NCI-H1436 treated with DMSO at 0.1 percent for 48 hours (cell line): Measurements from ENCODE around the gene ATP5PD.
A peak's percentile ranks its signal among the peaks of the same experiment; 100 is the strongest.
"Not testable (repeated sequence)": the region's sequence is repeated elsewhere in the genome, so short reads cannot be mapped to it uniquely, and the experiment has no call there.

Experiments used
- DNase-seq: peaks from one replicate; lab custom pipeline; 2025; lab: John Stamatoyannopoulos, UW

The ATP5PD gene

GRCh38 chr17:75051941-75052340 is 5.2 kb upstream of the ATP5PD start:
- no peak for DNase-seq

GRCh38 chr17:75049706-75050105 is 2.9 kb upstream of the ATP5PD start:
- no peak for DNase-seq

GRCh38 chr17:75049057-75049456 is 2.3 kb upstream of the ATP5PD start:
- DNase-seq = no peak

- no peak for DNase-seq
Measured at GRCh38 chr17:75048249-75048878, 1.6 kb upstream of the ATP5PD start.

- no peak for DNase-seq
Measured at GRCh38 chr17:75047398-75048098, 779 bp upstream of the ATP5PD start.

GRCh38 chr17:75045946-75046406 is 793 bp downstream of the ATP5PD start:
- not testable (repeated sequence) for DNase-seq

- DNase-seq = no peak
Measured at GRCh38 chr17:75044716-75045115, 2.1 kb downstream of the ATP5PD start.

GRCh38 chr17:75043789-75044188 is 3.0 kb downstream of the ATP5PD start:
- not testable (repeated sequence) for DNase-seq

GRCh38 chr17:75041656-75042280 is 5.0 kb downstream of the ATP5PD start:
- DNase-seq = no peak

- DNase-seq = no peak
Measured at GRCh38 chr17:75039238-75039637, 7.5 kb downstream of the ATP5PD start.

GRCh38 chr17:75036643-75037268 is 10.0 kb downstream of the ATP5PD start:
- peak; percentile 90 for DNase-seq

- DNase-seq = peak; percentile 77
Measured at GRCh38 chr17:75034236-75034908, 12.4 kb downstream of the ATP5PD start.

- DNase-seq = peak; percentile 87
Measured at GRCh38 chr17:75033346-75034235, 13.2 kb downstream of the ATP5PD start.

- DNase-seq = no peak
Measured at GRCh38 chr17:75032720-75033280, 14.0 kb downstream of the ATP5PD start.

- peak; percentile 42 for DNase-seq
Measured at GRCh38 chr17:75031972-75032719, 14.6 kb downstream of the ATP5PD start.

GRCh38 chr17:75030161-75030560 is 16.6 kb downstream of the ATP5PD start:
- no peak for DNase-seq

GRCh38 chr17:75026650-75027049 is 20.1 kb downstream of the ATP5PD start:
- not testable (repeated sequence) for DNase-seq

- DNase-seq = not testable (repeated sequence)
Measured at GRCh38 chr17:75025398-75025734, 21.4 kb downstream of the ATP5PD start.

- DNase-seq = no peak
Measured at GRCh38 chr17:75024686-75025397, 21.9 kb downstream of the ATP5PD start.
